Endothelial cell of umbilical vein (primary cell): ENCODE data around the gene ZMAT5. TPM values are rescaled to one million over a fixed set of nuclear protein-coding genes. Genes with fewer than 3 reads are reported as not detected.

Experiments used
- BruUV-seq: library from RNA; stranded (reverse); fragments of 400-500 nt; replicated peaks from 2 replicates; lab custom pipeline; 2021; lab: Mats Ljungman, UMichigan
- CTCF ChIA-PET: fragments of 300-600, 350-600 bp; sonication (Branson Sonifier 250); formaldehyde crosslinking; loops from one replicate; lab custom pipeline; 2021; ENCODE audit warnings: antibody characterized with exemption, inconsistent platforms; lab: Charles Lee
- POLR2A ChIA-PET: fragments of 300-600, 350-600 bp; sonication (Branson Sonifier 250); formaldehyde crosslinking; loops from one replicate; lab custom pipeline; 2021; ENCODE audit warnings: antibody characterized with exemption, inconsistent platforms; lab: Charles Lee
- DNase-seq: peaks from one replicate; pipeline ENCODE4 v3.0.0-alpha.2; 2011; ENCODE audit warnings: low read depth, low spot score
- FAIRE-seq: peaks from 2 replicates; lab custom pipeline; 2011; peaks lifted over from hg19 to GRCh38; lab: Jason Lieb, UNC
- H2AFZ ChIP-seq: 2 replicates; pipeline ENCODE4 v1.6.0; 2012; ENCODE audit warnings: low read depth, low read length, control low read depth, inconsistent platforms
- H3K27ac ChIP-seq: 2 replicates; pipeline ENCODE4 v1.5.1; 2011; ENCODE audit warnings: low read depth, mild to moderate bottlenecking, control low read depth, low read length, moderate library complexity; ENCODE audit not compliant: insufficient read depth
- H3K27me3 ChIP-seq, 2 experiments: 2 replicates each; pipeline versions ENCODE4 v1.6.0 to v1.6.1; 2011; ENCODE audit warnings: low read length in 2 of 2, mixed read lengths in 1 of 2; ENCODE audit not compliant: control insufficient read depth in 2 of 2, insufficient read depth in 2 of 2
- H3K36me3 ChIP-seq, 2 experiments: 2 replicates in 1 of 2; 3 replicates in 1 of 2; pipeline ENCODE4 v1.5.1; 2011; ENCODE audit warnings: low read length in 2 of 2, mild to moderate bottlenecking in 1 of 2, moderate library complexity in 1 of 2; ENCODE audit not compliant: control insufficient read depth in 2 of 2, insufficient read depth in 2 of 2; ENCODE audit errors: extremely low read depth in 1 of 2
- H3K4me1 ChIP-seq: 3 replicates; pipeline ENCODE4 v1.5.1; 2011; ENCODE audit warnings: mild to moderate bottlenecking, low read length; ENCODE audit not compliant: control insufficient read depth, insufficient read depth; ENCODE audit errors: extremely low read depth
- H3K4me2 ChIP-seq: 2 replicates; pipeline ENCODE4 v1.6.1; 2011; ENCODE audit warnings: low read length, control low read depth, mixed read lengths; ENCODE audit not compliant: insufficient read depth
- H3K4me3 ChIP-seq, 3 experiments: fragments of 200-600 bp in 1 of 3; sonication (generic), shearing (Covaris generic) in 1 of 3; replicated peaks in 1 of 3; 2 replicates each; pipeline ENCODE4 v1.5.1; 2011 to 2016; ENCODE audit warnings: control low read depth in 3 of 3, low read length in 3 of 3, mild to moderate bottlenecking in 2 of 3, inconsistent platforms in 1 of 3, low read depth in 1 of 3, moderate library complexity in 1 of 3; ENCODE audit not compliant: insufficient read depth in 1 of 3
- H3K79me2 ChIP-seq: 2 replicates; pipeline ENCODE4 v1.6.0; 2012; ENCODE audit warnings: low read length, inconsistent platforms; ENCODE audit not compliant: control insufficient read depth, insufficient read depth
- H3K9ac ChIP-seq: replicated peaks from 2 replicates; pipeline ENCODE3; 2011; ENCODE audit warnings: low read length, control low read depth; ENCODE audit not compliant: insufficient read depth; ENCODE audit errors: extremely low read depth
- H3K9me1 ChIP-seq: replicated peaks from 3 replicates; pipeline ENCODE4 v1.6.0; 2011; ENCODE audit warnings: mild to moderate bottlenecking, low read length; ENCODE audit not compliant: control insufficient read depth, insufficient read depth; ENCODE audit errors: extremely low read depth
- H3K9me3 ChIP-seq: replicated peaks from 2 replicates; pipeline ENCODE4 v1.5.1; 2012; ENCODE audit warnings: low read length, inconsistent platforms; ENCODE audit not compliant: control insufficient read depth, insufficient read depth
- H4K20me1 ChIP-seq: replicated peaks from 2 replicates; pipeline ENCODE3; 2011; ENCODE audit warnings: mild to moderate bottlenecking, low read length; ENCODE audit not compliant: control insufficient read depth, insufficient read depth; ENCODE audit errors: extremely low read depth
- CTCF ChIP-seq, 2 donors: IDR thresholded peaks; 1 replicate in 1 of 2; 2 replicates in 1 of 2; pipeline ENCODE4 v1.5.1; 2011; ENCODE audit warnings: low read length in 2 of 2, mild to moderate bottlenecking in 2 of 2, moderate library complexity in 2 of 2, control low read depth in 1 of 2, inconsistent platforms in 1 of 2, low read depth in 1 of 2; ENCODE audit not compliant: insufficient read depth in 1 of 2; ENCODE audit errors: extremely low read depth in 1 of 2
- EZH2 ChIP-seq: IDR thresholded peaks from 2 replicates; pipeline ENCODE4 v1.6.1; 2012; ENCODE audit warnings: borderline replicate concordance, low read depth, mild to moderate bottlenecking, moderate library complexity, low read length, inconsistent platforms; ENCODE audit not compliant: severe bottlenecking
- FOS ChIP-seq: IDR thresholded peaks from 2 replicates; pipeline ENCODE4 v1.6.1; 2011; ENCODE audit warnings: mild to moderate bottlenecking, low read length, moderate library complexity, borderline replicate concordance; ENCODE audit not compliant: insufficient read depth
- GATA2 ChIP-seq: IDR thresholded peaks from 2 replicates; pipeline ENCODE4 v1.7.0; 2011; ENCODE audit warnings: low read depth, mild to moderate bottlenecking, moderate library complexity, mixed read lengths, low read length; ENCODE audit not compliant: insufficient read length, insufficient read depth
- JUN ChIP-seq: IDR thresholded peaks from 2 replicates; pipeline ENCODE4 v1.6.1; 2011; ENCODE audit warnings: borderline replicate concordance, low read depth; ENCODE audit not compliant: insufficient read length, insufficient read depth
- MAX ChIP-seq: IDR thresholded peaks from 2 replicates; pipeline ENCODE4 v1.6.1; 2011; ENCODE audit not compliant: insufficient read depth, insufficient read length
- MYC ChIP-seq: IDR thresholded peaks from one replicate; pipeline ENCODE4 v1.6.1; 2011; ENCODE audit warnings: mild to moderate bottlenecking, low read depth, low read length
- POLR2A ChIP-seq: IDR thresholded peaks from 2 replicates; pipeline ENCODE4 v1.6.1; 2012; ENCODE audit warnings: low read depth, mild to moderate bottlenecking, control low read depth, low read length
- POLR2AphosphoS5 ChIP-seq: IDR thresholded peaks from 2 replicates; pipeline ENCODE4 v1.6.1; 2012; ENCODE audit warnings: low read depth, mild to moderate bottlenecking, control low read depth, low read length, moderate library complexity; ENCODE audit not compliant: insufficient read depth
- dilution Hi-C: fragments of 300-500 bp; cut with MboI; formaldehyde crosslinking; loops from one replicate; pipeline ENCODE4 v1.15.0; 2019; ENCODE audit warnings: low sequenced_read_pairs; ENCODE audit not compliant: extremely low pct_ligation_motif_present
- intact Hi-C: fragments of 100-400 bp; cut with micrococcal nuclease; formaldehyde crosslinking; loops from one replicate; pipeline ENCODE4 v1.10.0; 2022
- polyA plus RNA-seq, 4 experiments: library from polyadenylated mRNA; depleted of rRNA in 3 of 4; stranded (reverse) in 3 of 4; unstranded in 1 of 4; fragments of >200 nt; gene quantifications; 2 replicates each; pipeline versions ENCODE4 v1.2.1 to v1.2.3, GENCODE V29; 2011 to 2012; ENCODE audit warnings: missing spikeins in 1 of 4
- total RNA-seq: library from RNA; stranded (reverse); gene quantifications from 2 replicates; pipeline ENCODE4 v1.2.3, GENCODE V29; 2021

ZMAT5 gene
- total and polyA plus RNA-seq, 2 donors (not counting 3 experiments of a cell fraction or from before 2014, with no cell fraction given) = 24.9 to 43.6 TPM

GRCh38 chr22:29758068-29758622 lies 8.7 kb downstream of the ZMAT5 start:
- no peak for DNase-seq
- intact Hi-C loops = no loop called here
- Histone ChIP-seq H3K79me2 (no peaks in the 10 kb centered on the region), H3K9me1 (no peaks in the 10 kb centered on the region), H3K4me1 (no peaks in the 10 kb centered on the region), H3K9ac (no peak overlapping the region), H3K4me3 (no peak overlapping the region), H3K27me3 (no peaks in the 10 kb centered on the region), H4K20me1 (no peaks in the 10 kb centered on the region), H3K9me3 (no peaks in the 10 kb centered on the region), H3K4me2 (no peak overlapping the region), H2AFZ (no peak overlapping the region), H3K36me3 (no peaks in the 10 kb centered on the region), H3K27ac (no peak overlapping the region)
- dilution Hi-C loops = no loop called here
- TF ChIP-seq JUN = no peak
- TF ChIP-seq POLR2A = no peak
- TF ChIP-seq FOS = no peak
- no peak for TF ChIP-seq MAX
- TF ChIP-seq EZH2 = no peak
- TF ChIP-seq GATA2 = no peak
- TF ChIP-seq POLR2AphosphoS5 = no peak
- no peak for TF ChIP-seq MYC
- TF ChIP-seq CTCF (IDR thresholded peaks at IDR 0.05; ENCODE audit: extremely low read depth in 1 of 2, insufficient read depth in 1 of 2, low read depth in 1 of 2, low read length in 2 of 2) = no peak
- ChIA-PET POLR2A (no interaction called here), CTCF (no interaction called here)
- BruUV-seq = no TSS peak
- no peak for FAIRE-seq
